ENCODE data around the gene LPAR4. TPM values are rescaled to one million over a fixed set of nuclear protein-coding genes. Genes with fewer than 3 reads are reported as not detected.

The LPAR4 gene
- total RNA-seq, 1 experiment from 2014 or later, result not detected

GRCh38 chrX:78800694-78801093, 53.2 kb downstream of the LPAR4 start:
- Histone ChIP-seq H3K36me3 (ENCODE audit: control insufficient read depth in 1 of 2, insufficient read depth in 2 of 2, low read length in 2 of 2) (no peaks in the 10 kb centered on the region), H3K4me3 (replicated peaks in 1 of 2; ENCODE audit: low read depth in 1 of 2, low read length in 2 of 2) (no peak overlapping the region), H3K27me3 (ENCODE audit: insufficient read depth, low read length) (no peaks in the 10 kb centered on the region), H3K4me1 (ENCODE audit: control insufficient read depth in 1 of 2, insufficient read depth in 2 of 2, low read length in 2 of 2) (no peaks in the 10 kb centered on the region), H2AFZ (ENCODE audit: low read depth, low read length, poor library complexity, severe bottlenecking) (no peak overlapping the region), H3K9ac (ENCODE audit: low read length) (no peak overlapping the region), H3K27ac (ENCODE audit: low read depth, low read length) (no peak overlapping the region), H4K20me1 (ENCODE audit: insufficient read depth) (no peaks in the 10 kb centered on the region), H3K79me2 (ENCODE audit: insufficient read depth, low read length) (no peaks in the 10 kb centered on the region), H3K4me2 (ENCODE audit: low read length) (no peak overlapping the region), H3K9me2 (ENCODE audit: insufficient read depth) (no peaks in the 10 kb centered on the region), H3K9me3 (ENCODE audit: control insufficient read depth in 1 of 2, insufficient read depth in 1 of 2, low read depth in 1 of 2, low read length in 2 of 2) (no peaks in the 10 kb centered on the region)
- intact Hi-C loops (cut with micrococcal nuclease), result no loop called here
- BruUV-seq (replicated peaks), result no TSS peak
- TF ChIP-seq FOSL1 (IDR thresholded peaks at IDR 0.05; ENCODE audit: low read depth), result no peak
- TF ChIP-seq ZBTB33 (IDR thresholded peaks at IDR 0.05; ENCODE audit: extremely low read depth, insufficient replicate concordance, low read length), result no peak
- no peak for TF ChIP-seq MAX (IDR thresholded peaks at IDR 0.05)
- no peak for TF ChIP-seq TCF7L2 (IDR thresholded peaks at IDR 0.05; ENCODE audit: borderline replicate concordance, extremely low read depth, insufficient read depth, insufficient read length)
- no peak for TF ChIP-seq EGR1 (IDR thresholded peaks at IDR 0.05; ENCODE audit: low read depth)
- TF ChIP-seq SRF (IDR thresholded peaks at IDR 0.05; ENCODE audit: low read depth), result no peak
- TF ChIP-seq SIN3A (IDR thresholded peaks at IDR 0.05; ENCODE audit: low read depth), result no peak
- no peak for TF ChIP-seq JUND (IDR thresholded peaks at IDR 0.05)
- TF ChIP-seq ATF3 (IDR thresholded peaks at IDR 0.05), result no peak
- no peak for TF ChIP-seq ELF1 (IDR thresholded peaks at IDR 0.05; ENCODE audit: borderline replicate concordance, low read depth)
- TF ChIP-seq ZNF274 (IDR thresholded peaks at IDR 0.05; ENCODE audit: low read depth, low read length), result no peak
- ChIA-PET POLR2A (no interaction called here), CTCF (no interaction called here), RAD21 (ENCODE audit: low non-redundant PET in 1 of 2, low total read pairs in 2 of 2, uncharacterized antibody in 2 of 2, unreplicated experiment in 2 of 2) (no interaction called here)
- DNase-seq (ENCODE audit: low read depth, low spot score), result no peak
- ATAC-seq, result no peak
